HG02588 (cell line): ENCODE measurements around the gene WDR93.
"Not testable (repeated sequence)": the region's sequence is repeated elsewhere in the genome, so short reads cannot be mapped to it uniquely, and the experiment has no call there.

Experiments
- ATAC-seq: cut with Tn5 transposase; IDR thresholded peaks from one replicate; pipeline ENCODE4 v1.9.1; 2021; ENCODE audit warnings: mild to moderate bottlenecking, moderate library complexity; ENCODE audit not compliant: unreplicated experiment

WDR93 gene

DNA sequence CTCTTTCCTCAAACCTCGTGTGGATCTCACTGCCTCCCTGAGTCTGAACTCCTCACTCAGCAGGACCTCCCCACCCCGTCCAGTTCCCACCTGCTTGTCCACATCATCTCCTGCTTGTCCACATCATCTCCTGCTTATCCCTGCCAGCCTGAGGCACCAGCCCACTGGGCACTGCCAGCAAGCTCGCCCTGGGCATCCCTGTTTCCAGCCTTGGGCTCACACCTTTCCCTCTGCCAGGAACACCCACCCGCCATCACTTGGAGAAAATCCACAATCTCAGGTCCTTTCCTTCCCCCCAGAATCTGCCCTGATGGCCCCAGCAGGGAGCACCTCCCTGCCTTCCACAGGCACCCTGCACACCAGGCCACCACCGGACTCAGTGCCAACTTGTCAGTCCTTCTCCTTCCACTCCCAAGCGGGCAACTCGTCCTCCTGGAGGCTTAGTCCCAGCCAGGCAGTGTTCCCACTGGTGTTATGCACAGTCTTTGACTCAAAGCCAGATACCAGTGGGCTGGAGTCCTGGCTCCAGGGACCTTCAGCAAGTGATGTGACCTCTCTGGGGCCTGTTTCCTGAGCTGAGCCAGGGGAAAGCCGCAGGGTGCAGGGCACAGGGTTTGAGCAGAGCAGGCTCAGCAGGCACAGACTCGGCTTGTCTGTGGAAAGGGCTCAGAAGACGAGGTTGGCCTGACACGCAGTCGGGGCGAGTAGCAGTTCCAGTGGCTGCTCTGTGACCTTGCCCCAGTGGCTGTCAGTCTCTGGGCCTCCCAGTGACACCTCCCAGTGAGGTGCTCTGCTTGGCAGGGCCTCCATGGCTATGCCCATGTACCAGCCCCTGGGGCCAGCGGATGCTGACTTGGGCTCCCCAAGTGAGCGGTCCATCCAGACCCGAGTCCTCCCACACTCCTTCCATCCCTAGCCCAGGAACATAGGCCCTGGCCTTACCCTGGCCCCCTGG lies 76.0 kb downstream of the WDR93 start:
- ATAC-seq: no peak

DNA sequence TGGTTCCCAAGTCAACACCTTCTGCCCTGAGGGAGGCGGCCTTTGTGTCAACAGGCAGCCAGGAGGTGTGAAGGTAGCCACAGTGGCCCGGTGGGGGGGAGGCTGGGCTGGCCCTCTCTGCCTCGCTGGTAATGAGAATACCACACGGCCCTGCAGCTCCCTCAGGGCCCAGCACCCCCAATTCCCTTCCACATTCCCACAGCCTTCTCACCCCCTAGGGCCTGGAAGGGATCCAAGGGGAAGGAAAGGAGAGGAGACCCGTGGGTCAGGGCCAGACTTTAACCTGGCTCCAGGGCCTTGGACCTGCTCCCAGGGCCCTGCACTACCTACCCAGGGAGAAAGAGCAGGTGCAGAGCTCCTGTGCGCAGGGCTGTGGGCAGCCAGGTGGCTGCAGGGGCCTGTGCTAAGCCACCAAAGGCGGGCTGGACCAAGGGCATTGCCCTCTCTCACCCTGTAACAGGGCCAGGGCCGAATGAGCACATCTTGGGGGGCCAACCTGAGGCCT lies 76.9 kb downstream of the WDR93 start:
- no peak for ATAC-seq

DNA sequence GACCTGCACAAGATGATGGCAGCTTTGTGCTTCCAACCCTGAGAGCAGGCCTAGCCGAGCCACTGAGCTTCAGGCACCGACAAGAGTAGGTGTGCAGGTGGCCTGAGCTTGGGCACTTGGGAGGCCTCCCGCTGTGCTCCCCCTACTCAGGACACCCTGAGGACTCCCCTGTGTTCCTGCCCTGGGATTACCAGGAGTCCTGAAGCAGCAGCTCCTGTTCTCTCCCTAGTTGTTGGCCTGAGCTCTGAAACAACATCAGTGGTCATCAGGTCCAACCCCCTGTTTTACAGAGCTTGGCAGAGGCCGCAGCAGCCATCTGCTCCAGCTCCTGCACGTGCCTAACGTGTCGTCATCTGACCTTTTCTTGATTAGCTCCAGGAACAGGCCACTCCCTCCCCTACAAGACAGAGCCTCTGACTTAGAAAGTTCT lies 77.5 kb downstream of the WDR93 start:
- no peak for ATAC-seq

DNA sequence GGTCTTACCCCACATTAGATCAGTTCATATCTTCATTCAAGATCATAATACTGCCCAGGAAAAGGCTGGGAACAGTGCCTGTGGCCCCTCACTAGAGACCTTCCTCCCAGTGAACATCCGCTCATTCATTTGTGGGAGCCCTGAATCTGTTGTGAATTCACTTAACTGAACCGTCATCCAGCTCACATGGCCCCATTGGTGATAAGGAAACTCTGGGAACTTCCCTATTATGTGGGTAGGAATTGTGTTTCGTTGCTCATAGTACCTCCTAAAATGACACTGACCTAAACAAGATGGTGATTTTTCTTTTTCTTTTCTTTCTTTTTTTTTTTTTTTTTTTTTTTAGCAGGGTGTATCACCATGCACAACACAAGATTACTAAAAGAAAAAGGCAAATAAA lies 78.8 kb downstream of the WDR93 start:
- ATAC-seq: no peak

DNA sequence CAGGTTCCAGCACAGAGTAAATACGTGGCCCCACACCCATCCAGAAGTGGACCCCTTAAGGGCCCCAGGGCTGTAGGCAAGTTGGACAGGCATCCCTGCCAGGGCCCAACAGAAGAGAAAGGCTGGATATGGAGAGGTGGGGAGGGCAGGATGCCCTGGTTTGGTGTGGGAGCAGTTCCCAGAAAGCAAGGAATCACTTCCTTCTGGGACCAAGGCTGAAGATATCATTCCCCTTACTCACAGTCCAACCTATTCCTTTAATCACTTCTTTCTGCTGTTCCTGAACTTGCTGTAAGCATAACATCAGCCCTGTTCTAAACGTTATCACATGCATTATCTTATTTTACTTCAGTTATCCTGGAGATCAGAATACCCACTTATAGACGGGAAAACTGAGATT lies 79.4 kb downstream of the WDR93 start:
- ATAC-seq: no peak

DNA sequence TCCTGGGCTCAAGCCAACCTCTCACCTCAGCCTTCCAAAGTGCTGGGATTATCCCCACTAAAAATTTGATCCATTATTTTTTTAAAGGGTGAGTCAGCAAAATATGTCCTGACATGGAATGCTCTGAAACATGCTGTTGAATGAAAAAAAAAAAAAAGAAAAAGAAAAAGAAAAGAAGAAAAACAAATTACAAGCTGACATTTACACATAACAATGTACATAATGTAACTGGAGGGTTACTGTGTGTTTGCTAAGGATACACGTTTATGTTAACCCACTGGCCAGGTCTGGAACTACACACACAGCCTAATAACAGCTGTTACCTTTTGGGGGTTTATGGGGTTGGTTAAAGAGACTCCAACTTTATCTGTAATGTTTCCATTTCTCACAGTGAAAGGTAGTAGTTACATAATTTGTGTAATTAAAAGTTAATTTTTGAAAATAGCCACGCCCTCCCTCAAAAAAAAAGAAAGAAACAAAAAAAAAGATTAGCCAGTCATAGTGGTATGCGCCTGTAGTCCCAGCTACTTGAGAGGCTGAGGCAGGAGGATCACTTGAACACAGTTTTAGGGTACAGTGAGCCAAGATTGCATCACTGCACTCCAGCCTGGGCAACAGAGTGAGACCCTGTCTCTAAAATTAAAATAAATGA lies 82.4 kb downstream of the WDR93 start:
- no peak for ATAC-seq

DNA sequence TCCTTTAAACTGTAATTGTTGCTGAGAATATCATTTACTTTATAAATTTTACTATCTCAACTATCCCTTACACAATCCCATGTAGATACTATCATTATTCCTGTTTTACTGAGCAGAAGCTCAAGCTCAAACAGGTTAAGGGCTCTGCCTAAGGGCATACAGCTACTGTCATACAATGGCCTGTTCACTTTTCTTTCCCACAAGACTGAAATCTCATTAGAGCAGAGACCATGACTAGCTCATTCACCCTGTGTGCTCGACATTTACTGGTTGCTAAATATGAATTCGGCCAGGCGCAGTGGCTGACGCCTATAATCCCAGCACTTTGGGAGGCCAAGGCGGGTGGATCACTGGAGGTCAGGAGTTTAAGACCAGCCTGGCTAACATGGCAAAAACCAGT lies 83.9 kb downstream of the WDR93 start:
- no peak for ATAC-seq

DNA sequence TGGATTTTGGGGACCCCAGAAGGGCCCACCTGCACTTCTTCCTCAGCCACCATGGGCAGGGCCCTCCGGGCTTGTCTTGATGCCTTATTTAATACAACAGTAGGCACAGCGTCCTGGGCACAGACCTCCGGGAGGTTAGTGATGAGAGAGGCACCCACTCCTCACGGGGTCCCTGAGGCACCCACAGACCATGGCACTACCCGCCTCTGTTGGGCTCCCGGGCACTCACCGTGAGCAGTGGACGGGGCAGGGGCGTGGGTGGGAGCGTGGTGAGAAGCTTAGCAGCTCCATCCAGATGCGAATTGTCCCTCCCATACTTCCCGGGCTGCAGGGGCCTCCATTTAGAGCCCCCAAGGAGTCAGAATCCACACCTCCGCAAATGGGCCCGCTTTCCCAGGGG lies 85.2 kb downstream of the WDR93 start:
- ATAC-seq: no peak

DNA sequence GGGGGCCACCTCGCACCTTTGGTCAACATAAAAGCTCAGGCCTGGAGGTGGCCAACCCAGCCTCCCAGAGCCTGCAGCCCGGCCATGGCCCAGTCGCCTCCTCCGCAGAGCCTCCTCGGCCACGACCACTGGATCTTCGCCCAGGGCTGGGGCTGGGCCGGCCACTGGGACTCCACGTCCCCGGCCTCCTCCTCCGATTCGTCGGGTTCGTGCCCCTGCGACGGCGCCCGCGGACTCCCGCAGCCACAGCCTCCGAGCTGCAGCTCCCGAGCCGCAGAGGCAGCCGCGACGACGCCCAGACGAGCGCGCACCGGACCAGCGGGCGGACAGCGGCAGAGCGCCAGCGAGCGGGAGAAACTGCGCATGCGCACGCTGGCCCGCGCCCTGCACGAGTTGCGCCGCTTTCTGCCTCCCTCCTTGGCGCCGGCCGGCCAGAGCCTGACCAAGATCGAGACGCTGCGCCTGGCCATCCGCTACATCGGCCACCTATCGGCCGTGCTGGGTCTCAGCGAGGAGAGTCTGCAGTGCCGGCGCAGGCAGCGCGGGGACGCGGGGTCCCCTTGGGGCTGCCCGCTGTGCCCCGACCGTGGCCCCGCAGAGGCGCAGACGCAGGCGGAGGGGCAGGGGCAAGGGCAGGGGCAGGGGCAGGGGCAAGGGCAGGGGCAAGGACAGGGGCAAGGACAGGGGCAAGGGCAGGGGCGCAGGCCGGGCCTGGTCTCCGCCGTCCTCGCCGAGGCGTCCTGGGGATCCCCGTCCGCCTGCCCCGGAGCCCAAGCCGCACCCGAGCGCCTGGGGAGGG lies 85.9 kb downstream of the WDR93 start, which contains the start of gene MESP2:
MESP2 (plus strand) TSS at position 59 of the 799 bp plus-strand sequence; CDS start at position 85, 26 bp downstream.
- ATAC-seq: peak; percentile 68

DNA sequence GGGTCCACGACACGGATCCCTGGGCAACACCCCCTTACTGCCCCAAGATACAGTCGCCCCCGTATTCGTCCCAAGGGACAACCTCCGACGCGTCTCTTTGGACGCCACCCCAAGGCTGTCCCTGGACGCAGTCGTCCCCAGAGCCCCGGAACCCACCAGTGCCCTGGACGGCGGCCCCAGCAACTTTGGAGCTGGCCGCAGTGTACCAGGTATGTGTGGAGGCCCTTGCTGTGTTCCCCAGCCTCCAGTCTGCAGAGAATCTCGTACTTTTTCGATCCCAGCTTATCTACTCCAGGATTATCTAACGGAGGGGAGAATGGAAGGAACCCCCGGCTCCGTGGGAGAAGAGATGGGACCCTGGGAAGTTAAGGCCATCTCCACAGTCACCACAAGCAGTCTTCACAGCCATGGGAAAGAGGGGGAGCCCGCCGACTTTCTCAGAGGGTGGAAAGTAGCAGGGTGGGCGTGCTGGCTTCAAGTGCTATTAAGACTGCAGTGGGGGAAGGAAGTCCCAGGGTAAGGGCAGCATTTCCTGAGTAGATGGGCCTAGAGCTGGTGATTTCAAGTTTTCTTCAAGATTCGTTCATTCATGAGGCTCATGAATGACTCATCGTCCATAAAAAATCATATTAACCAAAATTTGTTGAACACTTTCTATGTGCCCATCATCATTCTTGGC lies 86.6 kb downstream of the WDR93 start:
- no peak for ATAC-seq

DNA sequence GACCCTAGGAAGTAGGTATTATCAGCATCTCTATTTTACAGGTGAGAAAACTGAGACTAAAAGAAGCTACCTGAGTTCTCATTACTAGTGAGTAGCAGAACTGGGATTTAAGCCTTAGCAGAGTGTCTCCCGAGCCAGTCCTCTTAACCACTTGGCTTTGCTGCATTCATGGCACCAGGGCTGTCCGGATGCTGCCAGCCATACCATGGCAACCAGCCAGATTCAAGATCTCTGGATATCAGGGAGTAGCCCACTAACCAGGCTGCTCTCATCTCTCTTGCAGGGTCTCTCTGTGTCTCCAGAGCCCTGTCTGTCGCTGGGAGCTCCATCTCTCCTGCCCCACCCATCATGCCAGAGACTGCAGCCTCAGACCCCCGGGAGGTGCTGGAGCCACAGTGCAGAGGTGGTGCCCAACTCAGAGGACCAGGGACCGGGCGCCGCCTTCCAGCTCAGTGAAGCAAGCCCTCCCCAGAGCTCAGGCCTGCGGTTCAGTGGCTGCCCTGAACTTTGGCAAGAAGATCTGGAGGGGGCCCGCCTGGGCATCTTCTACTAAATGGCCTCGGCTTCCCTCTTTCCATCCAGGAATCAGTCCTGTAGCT lies 87.3 kb downstream of the WDR93 start:
- ATAC-seq: no peak

DNA sequence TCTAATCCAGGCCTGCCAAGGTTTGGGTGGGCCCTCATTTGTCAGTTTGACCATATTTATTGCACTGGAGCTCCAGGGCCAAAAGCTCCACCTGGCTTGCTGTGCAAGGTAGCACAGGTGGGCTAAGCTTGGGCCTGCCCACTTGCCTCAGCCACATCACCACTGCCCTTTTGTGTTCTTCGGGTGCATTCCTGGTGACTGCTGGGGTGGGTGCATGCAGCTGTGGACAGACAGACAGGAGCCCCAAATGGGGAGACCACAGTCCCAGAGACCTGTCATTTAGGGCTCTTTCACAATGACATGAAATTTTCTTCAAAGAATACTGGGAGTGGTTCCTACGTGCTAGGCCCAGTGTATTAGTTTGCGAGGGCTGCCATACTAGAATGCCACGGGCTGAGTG lies 88.2 kb downstream of the WDR93 start:
- ATAC-seq: no peak

DNA sequence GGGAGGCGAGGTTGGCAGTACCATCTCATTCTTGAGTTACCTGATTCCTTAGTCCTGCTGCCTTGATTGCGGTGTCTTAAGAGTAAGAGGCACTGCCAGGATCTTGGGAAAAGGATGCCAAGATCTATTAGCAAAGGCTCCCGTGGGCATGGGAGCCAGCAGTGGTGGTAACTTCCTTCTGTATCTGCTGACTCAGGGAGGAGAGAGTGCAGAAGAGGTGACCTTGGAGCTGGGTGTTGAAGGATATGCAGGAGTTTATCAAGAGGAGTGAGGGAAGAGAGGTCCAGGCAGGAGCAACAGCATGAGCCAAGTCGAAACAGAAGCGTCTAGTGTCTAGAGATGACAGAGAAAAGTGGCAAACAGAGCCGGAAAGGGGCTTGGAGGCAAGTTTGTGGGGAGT lies 90.0 kb downstream of the WDR93 start:
- ATAC-seq: no peak

DNA sequence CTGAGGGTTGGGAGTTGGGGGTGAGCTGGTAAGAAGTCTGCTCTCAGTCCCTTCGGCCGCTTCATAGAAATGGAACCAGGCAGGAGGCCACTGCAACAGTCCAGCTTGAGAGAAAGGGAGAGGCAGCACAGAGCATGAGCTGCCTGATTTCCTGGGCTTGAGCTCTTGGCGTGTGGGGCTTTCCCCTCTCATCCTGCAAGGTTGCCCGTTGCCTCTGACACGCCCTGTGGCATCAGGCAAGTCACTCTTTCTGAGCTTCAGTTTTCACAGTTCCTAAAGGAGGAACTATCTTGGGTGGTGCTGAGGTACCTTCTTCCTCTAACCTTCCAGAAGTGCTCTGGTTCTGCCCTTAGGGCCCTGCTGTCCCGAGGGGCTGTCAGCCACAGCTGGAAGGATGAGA lies 90.4 kb downstream of the WDR93 start:
- ATAC-seq: no peak

DNA sequence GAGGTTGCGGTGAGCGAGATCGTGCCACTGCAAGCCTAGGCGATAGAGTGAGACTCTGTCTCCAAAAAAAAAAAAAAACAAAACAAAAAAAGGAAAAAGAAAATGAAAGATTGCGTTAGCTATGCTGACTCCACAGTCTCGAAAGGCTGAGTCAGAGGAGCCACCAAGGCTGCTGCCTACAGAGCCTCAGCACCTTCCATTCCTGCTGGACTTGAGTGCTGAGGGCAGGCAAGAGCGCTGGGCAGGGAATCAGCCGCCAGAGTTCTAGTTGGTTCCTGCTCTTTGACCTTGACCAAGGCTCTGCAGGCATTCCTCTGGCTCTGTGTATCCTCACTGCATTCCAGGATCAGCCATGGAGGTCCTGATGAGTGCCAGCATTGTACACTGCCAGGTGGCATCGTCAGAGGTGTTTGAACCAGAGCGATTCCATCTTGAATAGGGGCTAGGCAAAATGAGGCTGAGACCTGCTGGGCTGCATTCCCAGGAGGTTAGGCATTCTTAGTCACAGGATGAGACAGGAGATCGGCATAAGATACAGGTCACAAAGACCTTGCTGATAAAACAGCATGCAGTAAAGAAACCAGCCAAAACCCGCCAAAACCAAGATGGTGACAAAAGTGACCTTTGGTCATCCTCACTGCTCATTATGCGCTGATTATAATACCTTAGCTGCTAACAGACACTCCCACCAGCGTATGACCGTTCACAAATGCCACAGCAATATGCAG lies 91.4 kb downstream of the WDR93 start:
- ATAC-seq: no peak

DNA sequence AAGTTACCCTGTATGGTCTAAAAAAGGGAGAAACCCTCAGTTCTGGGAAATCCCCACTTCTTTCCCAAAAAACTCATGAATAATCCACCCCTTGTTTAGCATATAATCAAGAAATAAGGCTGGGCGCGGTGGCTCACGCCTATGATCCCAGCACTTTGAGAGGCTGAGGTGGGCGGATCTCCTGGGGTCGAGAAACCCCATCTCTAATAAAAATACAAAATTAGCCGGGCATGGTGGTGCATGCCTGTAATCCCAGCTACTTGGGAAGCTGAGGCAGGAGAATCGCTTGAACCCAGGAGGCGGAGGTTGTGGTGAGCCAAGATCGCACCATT lies 92.0 kb downstream of the WDR93 start:
- not testable (repeated sequence) for ATAC-seq

DNA sequence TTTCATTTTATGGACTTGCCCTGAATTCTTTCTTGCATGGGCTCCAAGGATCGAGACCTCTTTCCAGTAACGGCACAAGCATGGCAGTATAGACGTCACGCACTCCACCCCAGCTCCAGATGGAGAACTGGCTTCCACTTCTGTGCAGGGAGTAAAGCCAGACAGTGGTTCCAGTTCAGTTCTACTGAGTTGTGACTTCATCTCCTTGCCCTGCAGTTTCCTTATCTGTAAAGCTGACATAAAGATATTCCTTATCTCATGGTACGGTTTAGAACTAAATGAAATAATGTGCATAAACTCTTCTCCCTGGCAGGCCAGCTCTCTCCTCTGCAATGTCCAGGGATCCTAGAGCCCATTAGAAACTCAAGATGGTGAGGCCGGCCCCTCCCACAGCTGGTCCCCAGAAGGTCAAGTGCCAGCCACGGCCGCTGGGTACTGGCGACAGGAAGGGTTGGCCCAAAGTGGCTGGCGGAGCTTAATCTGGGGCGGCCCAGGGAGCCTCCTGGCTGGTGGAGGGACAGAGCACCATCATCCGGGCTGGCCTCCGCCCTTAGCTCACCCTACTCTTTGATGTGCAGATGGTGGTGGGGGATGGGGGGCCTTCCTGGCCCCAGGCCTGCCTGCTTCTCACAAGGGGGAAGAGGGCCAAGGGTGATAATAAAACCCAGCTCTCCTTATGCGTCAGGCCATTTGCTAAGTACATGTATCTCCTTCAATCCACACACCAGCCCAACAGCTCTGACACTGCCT lies 92.7 kb downstream of the WDR93 start:
- no peak for ATAC-seq

DNA sequence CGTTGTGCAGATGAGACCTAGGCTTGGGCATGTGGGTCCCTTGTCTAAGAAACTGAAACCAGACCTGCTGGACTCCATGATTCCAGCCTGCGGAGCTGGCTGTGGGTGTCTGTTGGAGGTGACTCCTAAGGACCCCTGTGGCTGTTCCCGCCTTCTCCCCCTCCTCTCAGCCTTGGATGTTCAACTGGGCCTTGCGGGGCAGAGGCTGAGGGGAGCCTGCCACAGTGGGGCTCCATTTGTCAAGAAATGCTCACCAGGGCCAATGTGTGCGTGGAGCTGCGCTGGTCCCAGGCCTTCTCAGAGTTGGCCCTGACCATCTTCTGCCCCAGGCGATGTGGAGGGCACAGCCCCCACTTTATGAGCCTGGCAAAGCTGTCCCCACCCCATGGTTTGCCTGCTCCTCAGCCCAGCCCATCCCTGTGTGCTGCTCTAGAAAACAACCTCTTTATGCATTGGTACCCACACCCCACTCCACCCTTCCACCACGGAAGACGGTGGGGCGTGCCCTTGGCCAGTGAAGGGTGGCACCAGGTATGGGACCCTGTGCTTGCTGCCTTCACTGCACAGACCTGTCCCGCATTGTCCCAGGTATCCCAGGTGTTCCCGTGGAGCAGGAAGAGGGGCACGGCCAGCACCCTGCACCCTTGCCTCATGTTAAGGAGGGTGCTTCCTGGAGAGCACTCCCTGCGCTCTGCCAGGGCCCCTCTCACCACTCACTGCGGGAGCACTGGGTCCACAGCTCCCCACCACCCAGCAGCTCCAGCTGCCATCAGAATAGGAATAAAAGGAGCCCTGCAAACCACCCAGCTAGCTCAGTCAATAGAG lies 93.5 kb downstream of the WDR93 start:
- no peak for ATAC-seq
